GM23338 (cell line): Measurements from ENCODE around the gene DCTN1. TPM values are rescaled to one million over a fixed set of nuclear protein-coding genes. Genes with fewer than 3 reads are reported as not detected.

Experiments
- ATAC-seq: fragments of 200-7000 bp; cut with Tn5 transposase; 3 replicates; pipeline ENCODE4 v1.9.1; 2020
- DNase-seq: peaks from one replicate; pipeline ENCODE4 v3.0.0-alpha.2; 2015; ENCODE audit warnings: low spot score
- H2AFZ ChIP-seq: fragments of 200-600 bp; sonication (generic); 2 replicates; pipeline ENCODE4 v1.8.0; 2016; ENCODE audit warnings: antibody characterized with exemption, mild to moderate bottlenecking, moderate library complexity
- H3F3A ChIP-seq: fragments of 200-600 bp; sonication (generic); replicated peaks from 2 replicates; pipeline ENCODE4 v1.8.0; 2017; ENCODE audit warnings: antibody characterized with exemption, mixed run types, low read depth
- H3K27ac ChIP-seq: fragments of 200-600 bp; sonication (generic); 2 replicates; pipeline ENCODE4 v1.6.1; 2016; ENCODE audit warnings: low read depth
- H3K27me3 ChIP-seq: fragments of 200-600 bp; sonication (generic); 2 replicates; pipeline ENCODE4 v1.8.0; 2016; ENCODE audit warnings: mild to moderate bottlenecking, mixed run types, moderate library complexity; ENCODE audit not compliant: insufficient read depth
- H3K36me3 ChIP-seq: fragments of 200-600 bp; sonication (generic); 2 replicates; pipeline ENCODE4 v1.8.0; 2016; ENCODE audit warnings: mild to moderate bottlenecking; ENCODE audit not compliant: insufficient read depth
- H3K4me1 ChIP-seq: fragments of 200-600 bp; sonication (generic); 2 replicates; pipeline ENCODE4 v1.8.0; 2016; ENCODE audit warnings: mild to moderate bottlenecking, moderate library complexity; ENCODE audit not compliant: insufficient read depth
- H3K4me2 ChIP-seq: fragments of 200-600 bp; sonication (generic); 2 replicates; pipeline ENCODE4 v1.7.1; 2017; ENCODE audit warnings: mixed run types
- H3K4me3 ChIP-seq: fragments of 200-600 bp; sonication (generic); 2 replicates; pipeline ENCODE4 v1.6.1; 2016; ENCODE audit warnings: mixed run types
- H3K79me2 ChIP-seq: fragments of 200-600 bp; sonication (generic); replicated peaks from 2 replicates; pipeline ENCODE4 v1.8.0; 2017; ENCODE audit warnings: mild to moderate bottlenecking; ENCODE audit not compliant: insufficient read depth
- H3K9me2 ChIP-seq: fragments of 200-600 bp; sonication (generic); 2 replicates; pipeline ENCODE4 v1.8.0; 2017; ENCODE audit not compliant: insufficient read depth
- H4K20me1 ChIP-seq: fragments of 200-600 bp; sonication (generic); replicated peaks from 2 replicates; pipeline ENCODE4 v1.8.0; 2017; ENCODE audit warnings: mild to moderate bottlenecking; ENCODE audit not compliant: insufficient read depth
- H3K27ac Mint-ChIP-seq: 2 replicates; pipeline ENCODE4 v1.8.0; 2020; ENCODE audit warnings: inconsistent platforms, mild to moderate bottlenecking, moderate library complexity, mixed read lengths
- H3K27me3 Mint-ChIP-seq: 3 replicates; pipeline ENCODE4 v1.8.0; 2022; ENCODE audit warnings: low read depth, mild to moderate bottlenecking, moderate library complexity, mixed read lengths, inconsistent platforms; ENCODE audit not compliant: insufficient read depth, poor library complexity
- H3K36me3 Mint-ChIP-seq: 3 replicates; pipeline ENCODE4 v1.8.0; 2021; ENCODE audit warnings: low read depth, mild to moderate bottlenecking, inconsistent platforms, moderate library complexity, mixed read lengths
- H3K4me1 Mint-ChIP-seq: 3 replicates; pipeline ENCODE4 v1.8.0; 2020; ENCODE audit warnings: mild to moderate bottlenecking, inconsistent platforms, mixed read lengths
- H3K4me3 Mint-ChIP-seq: 3 replicates; pipeline ENCODE4 v1.8.0; 2021; ENCODE audit warnings: moderate library complexity, mild to moderate bottlenecking, inconsistent platforms, mixed read lengths
- H3K9me3 Mint-ChIP-seq: 3 replicates; pipeline ENCODE4 v1.8.0; 2020; ENCODE audit warnings: moderate library complexity, mild to moderate bottlenecking, inconsistent platforms, mixed read lengths
- CREB1 ChIP-seq: fragments of 250-450 bp; sonication (Bioruptor Pico); IDR thresholded peaks from 2 replicates; pipeline ENCODE4 v1.5.0; 2020; ENCODE audit warnings: low read depth, mild to moderate bottlenecking, moderate library complexity
- ETS1 ChIP-seq: IDR thresholded peaks from 2 replicates; pipeline ENCODE4 v1.6.1; 2016; ENCODE audit warnings: antibody characterized with exemption
- EZH2 ChIP-seq: fragments of 200-600 bp; sonication (generic); IDR thresholded peaks from one replicate; pipeline ENCODE4 v1.8.0; 2017; ENCODE audit warnings: antibody characterized with exemption, mild to moderate bottlenecking, low read depth; ENCODE audit not compliant: unreplicated experiment
- EZH2phosphoT487 ChIP-seq: fragments of 200-600 bp; sonication (generic); IDR thresholded peaks from one replicate; pipeline ENCODE4 v1.8.1; 2018; ENCODE audit warnings: antibody characterized with exemption; ENCODE audit not compliant: unreplicated experiment
- JUNB ChIP-seq: IDR thresholded peaks from one replicate; pipeline ENCODE4 v1.6.1; 2016; ENCODE audit warnings: antibody characterized with exemption; ENCODE audit not compliant: unreplicated experiment
- NANOG ChIP-seq: IDR thresholded peaks from 2 replicates; pipeline ENCODE4 v1.6.1; 2016; ENCODE audit warnings: antibody characterized with exemption, borderline replicate concordance
- POLR2AphosphoS5 ChIP-seq: IDR thresholded peaks from 2 replicates; pipeline ENCODE4 v1.6.1; 2016; ENCODE audit warnings: antibody characterized with exemption, low read depth
- STAT1 ChIP-seq: IDR thresholded peaks from one replicate; pipeline ENCODE4 v1.6.1; 2016; ENCODE audit warnings: antibody characterized with exemption; ENCODE audit not compliant: unreplicated experiment
- ZNF114 ChIP-seq: fragments of 250-450 bp; sonication (Bioruptor Pico); IDR thresholded peaks from 2 replicates; pipeline ENCODE4 v1.5.0; 2020; ENCODE audit warnings: mild to moderate bottlenecking, moderate library complexity
- ZNF331 ChIP-seq: fragments of 250-450 bp; sonication (Bioruptor Pico); IDR thresholded peaks from 2 replicates; pipeline ENCODE4 v1.5.0; 2020; ENCODE audit warnings: low read depth, mild to moderate bottlenecking, moderate library complexity
- ZNF462 ChIP-seq: fragments of 250-450 bp; sonication (Bioruptor Pico); IDR thresholded peaks from 2 replicates; pipeline ENCODE4 v1.5.0; 2020; ENCODE audit warnings: mild to moderate bottlenecking, moderate library complexity
- polyA plus RNA-seq: library from polyadenylated mRNA; unstranded; fragments of >200 nt; fragmentation: Nextera tagmentation; extraction: Ambion mirVana; gene quantifications from 2 replicates; pipeline ENCODE4 v1.2.1, GENCODE V29; 2016
- total RNA-seq: library from RNA; depleted of rRNA; stranded (reverse); fragments of >200 nt; shearing (Covaris generic); gene quantifications from 2 replicates; pipeline ENCODE4 v1.2.3, GENCODE V29; 2014
- TF ChIP-seq, protein P1 (sequence below), 2 experiments: fragments of 200-600 bp in 1 of 2; sonication (generic) in 1 of 2; conservative IDR thresholded peaks; 2 replicates each; pipeline versions ENCODE4 v1.5.1 to v1.6.1; 2016 to 2017; ENCODE audit warnings: antibody characterized with exemption in 2 of 2, low read depth in 2 of 2, mild to moderate bottlenecking in 2 of 2, moderate library complexity in 1 of 2
- TF ChIP-seq, protein P2 (sequence below): IDR thresholded peaks from one replicate; pipeline ENCODE4 v1.6.1; 2018; ENCODE audit warnings: antibody characterized with exemption; ENCODE audit not compliant: unreplicated experiment

DCTN1 gene
- total and polyA plus RNA-seq, 2 experiments from 2014 or later: 108 to 145 TPM

DNA sequence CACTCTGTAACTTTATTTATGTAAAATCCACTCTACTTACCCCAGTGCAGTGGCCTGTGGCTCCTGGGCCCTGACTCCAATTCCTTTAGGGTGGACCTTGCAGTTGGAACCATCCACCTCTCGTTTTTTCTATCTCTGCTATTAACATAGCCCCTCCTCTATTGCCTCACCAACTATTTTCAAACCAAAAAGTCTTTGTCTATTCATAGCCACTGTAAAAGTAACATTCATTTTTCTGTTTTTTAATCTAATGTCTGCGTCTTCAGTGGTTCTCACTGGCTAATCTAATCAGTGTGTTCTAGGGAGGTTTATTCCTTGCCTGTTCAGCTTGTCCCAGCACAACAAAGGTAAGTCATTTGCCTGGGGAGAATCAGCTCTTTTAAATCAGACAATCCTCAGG is 36.8 kb downstream of the DCTN1 start, which contains the start of gene SLC4A5:
TSS of gene SLC4A5 (minus strand) at position 101 of the 400 bp plus-strand sequence. CDS start 28,393 bp downstream, outside the sequence.
- ATAC-seq (no peak), DNase-seq (no peak)
- Mint-ChIP-seq H3K36me3 (no peaks in the 10 kb centered on the region), H3K9me3 (no peaks in the 10 kb centered on the region), H3K27me3 (peaks cover 7% of the 10 kb centered on the region), H3K4me1 (no peaks in the 10 kb centered on the region; the same call in none of the 3 replicates), H3K4me3 (no peak within 1 kb of the TSS), H3K27ac (no peak within 1 kb of the TSS)
- Histone ChIP-seq H3K27me3 (no peaks in the 10 kb centered on the region), H3K27ac (no peak within 1 kb of the TSS), H3K36me3 (no peaks in the 10 kb centered on the region), H2AFZ (peak within 1 kb of the TSS; percentile 38; the same call in 1 of the 2 replicates), H3K4me2 (no peak within 1 kb of the TSS), H4K20me1 (no peaks in the 10 kb centered on the region), H3K9me2 (peaks cover 3% of the 10 kb centered on the region; the same call in 1 of the 2 replicates), H3K4me1 (no peaks in the 10 kb centered on the region), H3K4me3 (no peak within 1 kb of the TSS), H3F3A (no peaks in the 10 kb centered on the region), H3K79me2 (no peaks in the 10 kb centered on the region)
- TF ChIP-seq POLR2AphosphoS5 (no peak), CREB1 (CRISPR knock-in tag) (no peak), NANOG (no peak), ZNF331 (CRISPR knock-in tag) (no peak), EZH2phosphoT487 (no peak), ETS1 (no peak), JUNB (no peak), EZH2 (no peak), ZNF462 (CRISPR knock-in tag) (no peak), STAT1 (no peak), ZNF114 (CRISPR knock-in tag) (no peak)
- TF ChIP-seq, protein P1, sequence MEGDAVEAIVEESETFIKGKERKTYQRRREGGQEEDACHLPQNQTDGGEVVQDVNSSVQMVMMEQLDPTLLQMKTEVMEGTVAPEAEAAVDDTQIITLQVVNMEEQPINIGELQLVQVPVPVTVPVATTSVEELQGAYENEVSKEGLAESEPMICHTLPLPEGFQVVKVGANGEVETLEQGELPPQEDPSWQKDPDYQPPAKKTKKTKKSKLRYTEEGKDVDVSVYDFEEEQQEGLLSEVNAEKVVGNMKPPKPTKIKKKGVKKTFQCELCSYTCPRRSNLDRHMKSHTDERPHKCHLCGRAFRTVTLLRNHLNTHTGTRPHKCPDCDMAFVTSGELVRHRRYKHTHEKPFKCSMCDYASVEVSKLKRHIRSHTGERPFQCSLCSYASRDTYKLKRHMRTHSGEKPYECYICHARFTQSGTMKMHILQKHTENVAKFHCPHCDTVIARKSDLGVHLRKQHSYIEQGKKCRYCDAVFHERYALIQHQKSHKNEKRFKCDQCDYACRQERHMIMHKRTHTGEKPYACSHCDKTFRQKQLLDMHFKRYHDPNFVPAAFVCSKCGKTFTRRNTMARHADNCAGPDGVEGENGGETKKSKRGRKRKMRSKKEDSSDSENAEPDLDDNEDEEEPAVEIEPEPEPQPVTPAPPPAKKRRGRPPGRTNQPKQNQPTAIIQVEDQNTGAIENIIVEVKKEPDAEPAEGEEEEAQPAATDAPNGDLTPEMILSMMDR (conservative IDR thresholded peaks at IDR 0.05; ENCODE audit: low read depth in 2 of 2): no peak
- TF ChIP-seq, protein P2, sequence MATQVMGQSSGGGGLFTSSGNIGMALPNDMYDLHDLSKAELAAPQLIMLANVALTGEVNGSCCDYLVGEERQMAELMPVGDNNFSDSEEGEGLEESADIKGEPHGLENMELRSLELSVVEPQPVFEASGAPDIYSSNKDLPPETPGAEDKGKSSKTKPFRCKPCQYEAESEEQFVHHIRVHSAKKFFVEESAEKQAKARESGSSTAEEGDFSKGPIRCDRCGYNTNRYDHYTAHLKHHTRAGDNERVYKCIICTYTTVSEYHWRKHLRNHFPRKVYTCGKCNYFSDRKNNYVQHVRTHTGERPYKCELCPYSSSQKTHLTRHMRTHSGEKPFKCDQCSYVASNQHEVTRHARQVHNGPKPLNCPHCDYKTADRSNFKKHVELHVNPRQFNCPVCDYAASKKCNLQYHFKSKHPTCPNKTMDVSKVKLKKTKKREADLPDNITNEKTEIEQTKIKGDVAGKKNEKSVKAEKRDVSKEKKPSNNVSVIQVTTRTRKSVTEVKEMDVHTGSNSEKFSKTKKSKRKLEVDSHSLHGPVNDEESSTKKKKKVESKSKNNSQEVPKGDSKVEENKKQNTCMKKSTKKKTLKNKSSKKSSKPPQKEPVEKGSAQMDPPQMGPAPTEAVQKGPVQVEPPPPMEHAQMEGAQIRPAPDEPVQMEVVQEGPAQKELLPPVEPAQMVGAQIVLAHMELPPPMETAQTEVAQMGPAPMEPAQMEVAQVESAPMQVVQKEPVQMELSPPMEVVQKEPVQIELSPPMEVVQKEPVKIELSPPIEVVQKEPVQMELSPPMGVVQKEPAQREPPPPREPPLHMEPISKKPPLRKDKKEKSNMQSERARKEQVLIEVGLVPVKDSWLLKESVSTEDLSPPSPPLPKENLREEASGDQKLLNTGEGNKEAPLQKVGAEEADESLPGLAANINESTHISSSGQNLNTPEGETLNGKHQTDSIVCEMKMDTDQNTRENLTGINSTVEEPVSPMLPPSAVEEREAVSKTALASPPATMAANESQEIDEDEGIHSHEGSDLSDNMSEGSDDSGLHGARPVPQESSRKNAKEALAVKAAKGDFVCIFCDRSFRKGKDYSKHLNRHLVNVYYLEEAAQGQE: no peak
